ENCODE data around the gene ALG2.

DNA sequence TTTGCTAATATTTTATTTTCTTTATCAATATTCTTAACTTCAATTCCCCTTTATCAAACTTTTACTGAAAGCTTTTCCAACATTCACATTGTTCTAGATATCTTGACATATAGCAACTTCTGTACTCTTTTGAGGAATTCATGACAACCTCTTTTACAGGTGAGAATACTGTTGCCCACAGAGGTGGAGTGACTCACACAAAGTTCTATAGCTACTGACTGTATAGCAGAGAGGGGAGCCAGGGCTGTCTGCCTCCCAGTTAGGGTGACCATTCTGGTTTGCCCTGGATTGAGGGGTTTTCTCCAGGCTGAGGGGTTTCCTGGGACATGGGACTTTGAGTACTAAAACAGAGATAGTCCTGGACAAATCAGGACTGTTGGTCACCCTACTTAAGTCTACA is 16.6 kb upstream of the ALG2 start:
- TF ChIP-seq, protein P1, sequence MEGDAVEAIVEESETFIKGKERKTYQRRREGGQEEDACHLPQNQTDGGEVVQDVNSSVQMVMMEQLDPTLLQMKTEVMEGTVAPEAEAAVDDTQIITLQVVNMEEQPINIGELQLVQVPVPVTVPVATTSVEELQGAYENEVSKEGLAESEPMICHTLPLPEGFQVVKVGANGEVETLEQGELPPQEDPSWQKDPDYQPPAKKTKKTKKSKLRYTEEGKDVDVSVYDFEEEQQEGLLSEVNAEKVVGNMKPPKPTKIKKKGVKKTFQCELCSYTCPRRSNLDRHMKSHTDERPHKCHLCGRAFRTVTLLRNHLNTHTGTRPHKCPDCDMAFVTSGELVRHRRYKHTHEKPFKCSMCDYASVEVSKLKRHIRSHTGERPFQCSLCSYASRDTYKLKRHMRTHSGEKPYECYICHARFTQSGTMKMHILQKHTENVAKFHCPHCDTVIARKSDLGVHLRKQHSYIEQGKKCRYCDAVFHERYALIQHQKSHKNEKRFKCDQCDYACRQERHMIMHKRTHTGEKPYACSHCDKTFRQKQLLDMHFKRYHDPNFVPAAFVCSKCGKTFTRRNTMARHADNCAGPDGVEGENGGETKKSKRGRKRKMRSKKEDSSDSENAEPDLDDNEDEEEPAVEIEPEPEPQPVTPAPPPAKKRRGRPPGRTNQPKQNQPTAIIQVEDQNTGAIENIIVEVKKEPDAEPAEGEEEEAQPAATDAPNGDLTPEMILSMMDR (IDR thresholded peaks at IDR 0.05; ENCODE audit: poor library complexity, severe bottlenecking), result no peak
- no peak for TF ChIP-seq POLR2AphosphoS5 (IDR thresholded peaks at IDR 0.05)
- no peak for TF ChIP-seq RAD21 (conservative IDR thresholded peaks at IDR 0.05)
- no peak for TF ChIP-seq EZH2 (IDR thresholded peaks at IDR 0.05; ENCODE audit: borderline replicate concordance, insufficient read depth, low read length, poor library complexity, severe bottlenecking)
- TF ChIP-seq EP300 (conservative IDR thresholded peaks at IDR 0.05; ENCODE audit: poor library complexity, severe bottlenecking), result no peak
- no peak for TF ChIP-seq MXI1 (conservative IDR thresholded peaks at IDR 0.05; ENCODE audit: poor library complexity, severe bottlenecking)
